RPMI8226 (cell line): ENCODE data around the gene RPRD2.
A peak's percentile ranks its signal among the peaks of the same experiment; 100 is the strongest.

Source experiments
- DNase-seq: peaks from one replicate; pipeline ENCODE4 v3.0.0-alpha.2; 2015

Gene RPRD2

DNA sequence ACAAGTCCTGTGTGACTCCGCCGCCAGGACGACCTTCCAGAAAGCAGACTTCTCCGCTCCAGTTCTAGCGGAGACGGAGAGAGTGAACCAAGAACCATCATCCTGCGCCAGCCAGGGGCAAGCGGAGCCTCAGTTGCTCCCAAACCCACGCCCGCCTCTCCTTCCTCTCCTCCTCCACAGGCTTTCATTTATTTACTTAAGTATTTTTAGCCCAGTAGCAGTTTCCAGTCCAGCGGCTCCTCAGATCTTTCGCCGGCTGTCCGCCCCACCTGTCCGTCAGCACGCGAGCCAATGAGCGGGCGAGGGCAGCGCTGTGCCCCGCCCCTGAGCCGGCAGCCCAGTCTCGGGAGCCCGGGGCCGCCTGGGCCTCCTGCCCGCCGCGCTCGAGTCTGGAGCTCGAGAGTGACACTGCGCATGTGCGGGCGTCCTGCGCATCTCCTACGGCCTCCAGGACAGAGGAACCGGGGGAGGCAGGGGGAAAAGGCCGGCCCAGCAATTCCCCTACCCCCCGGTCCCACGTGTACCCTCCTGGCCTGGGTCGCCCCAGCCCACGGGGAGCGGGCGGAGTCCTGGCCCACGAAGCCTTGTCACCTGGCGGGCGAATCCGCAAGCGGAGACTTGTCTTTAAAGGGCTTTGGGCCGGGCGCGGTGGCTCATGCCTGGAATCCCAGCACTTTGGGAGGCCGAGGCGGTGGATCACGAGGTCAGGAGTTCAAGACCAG, 151.5 kb downstream of the RPRD2 start, which contains the start of gene FALEC:
TSS of gene FALEC (plus strand) at position 425 of the 722 bp plus-strand sequence.
- peak; percentile 99 for DNase-seq

- peak; percentile 21 for DNase-seq
Measured at GRCh38 chr1:150516050-150516591, 152.2 kb downstream of the RPRD2 start.

DNA sequence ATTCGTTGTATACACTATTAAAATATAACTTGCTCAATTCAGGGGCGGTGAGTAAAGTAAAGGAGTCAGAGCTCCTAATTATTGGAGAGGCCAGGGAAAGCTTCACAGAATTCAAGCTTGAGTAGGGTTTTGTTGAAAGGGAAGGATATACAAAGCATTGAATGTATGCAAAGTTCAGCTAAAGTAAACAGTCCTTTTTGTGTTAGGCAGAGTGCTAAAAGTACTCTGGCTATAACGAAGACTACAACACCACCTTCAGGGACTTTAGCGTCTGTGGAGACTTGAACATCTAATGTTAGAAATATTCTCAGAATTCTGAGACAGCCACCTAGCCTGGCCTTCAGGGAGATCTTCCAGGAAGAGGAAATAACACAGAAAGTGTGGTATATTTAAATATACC, 152.7 kb downstream of the RPRD2 start:
- DNase-seq, result no peak

- DNase-seq, result no peak
Measured at GRCh38 chr1:150521196-150521968, 157.4 kb downstream of the RPRD2 start.

DNA sequence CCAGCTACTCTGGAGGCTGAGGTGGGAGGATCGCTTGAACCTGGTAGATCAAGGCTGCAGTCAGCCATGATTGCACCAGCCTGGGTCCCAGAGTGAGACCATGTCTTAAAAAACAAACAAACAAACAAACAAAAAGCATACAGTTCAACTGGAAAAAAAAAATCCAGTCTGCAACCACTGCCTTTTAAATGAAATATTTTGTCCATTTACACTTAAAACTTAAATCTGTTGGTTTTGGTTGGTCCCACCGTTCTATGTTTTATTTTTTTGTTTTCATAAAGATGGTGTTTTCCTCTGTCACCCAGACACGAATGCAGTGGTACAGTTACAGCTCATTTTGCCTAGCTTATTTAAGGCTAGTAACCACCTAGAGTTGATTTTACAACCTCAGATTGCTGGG, 161.4 kb downstream of the RPRD2 start:
- DNase-seq, result no peak
